Thymus (tissue), 11 donors: ENCODE data around the gene KCNQ4. TPM values are rescaled to one million over a fixed set of nuclear protein-coding genes. Genes with fewer than 3 reads are reported as not detected.

Experiments
- DNase-seq, 9 donors: peaks; one replicate each; pipeline ENCODE4 v3.0.0-alpha.2; 2013; ENCODE audit warnings: low spot score in 9 of 9, low read depth in 6 of 9, missing footprints in 1 of 9
- H3K27ac ChIP-seq, 2 donors: one replicate each; pipeline ENCODE4 v1.5.1; 2013; ENCODE audit warnings: control low read depth in 1 of 2, low read depth in 1 of 2, low read length in 1 of 2, mild to moderate bottlenecking in 1 of 2, moderate library complexity in 1 of 2
- H3K27me3 ChIP-seq, 2 donors: one replicate each; pipeline ENCODE4 v1.5.1; 2013; ENCODE audit warnings: low read length in 1 of 2; ENCODE audit not compliant: control insufficient read depth in 2 of 2, insufficient read depth in 1 of 2
- H3K36me3 ChIP-seq, 2 donors: one replicate each; pipeline ENCODE4 v1.5.1; 2013; ENCODE audit warnings: low read length in 1 of 2, mild to moderate bottlenecking in 1 of 2, moderate library complexity in 1 of 2; ENCODE audit not compliant: control insufficient read depth in 2 of 2, insufficient read depth in 2 of 2
- H3K4me1 ChIP-seq, 2 donors: one replicate each; pipeline ENCODE4 v1.5.1; 2013; ENCODE audit warnings: low read length in 2 of 2; ENCODE audit not compliant: control insufficient read depth in 2 of 2, insufficient read depth in 2 of 2
- H3K4me3 ChIP-seq, 2 donors: one replicate each; pipeline ENCODE4 v1.5.1; 2013; ENCODE audit warnings: low read length in 2 of 2, control low read depth in 1 of 2, mild to moderate bottlenecking in 1 of 2
- H3K9me3 ChIP-seq, 2 donors: one replicate each; pipeline ENCODE4 v1.5.1; 2013; ENCODE audit warnings: low read length in 1 of 2, mild to moderate bottlenecking in 1 of 2; ENCODE audit not compliant: control insufficient read depth in 2 of 2, insufficient read depth in 1 of 2
- WGBS: extraction: QIAGEN DNeasy Blood & Tissue Kit; methylation state at CpG from one replicate; pipeline ENCODE4 v1.1.7; 2013; 5-methylcytosine and 5-hydroxymethylcytosine counted together
- polyA plus RNA-seq: library from polyadenylated mRNA; stranded (reverse); fragments of 200-250 nt; gene quantifications from one replicate; pipeline ENCODE4 v1.2.3, GENCODE V29; 2013
- total RNA-seq: library from RNA; stranded (reverse); fragments of 120-200 nt; gene quantifications from one replicate; pipeline ENCODE4 v1.2.4, GENCODE V29; 2013
- donor health status: healthy.

The KCNQ4 gene
- total and polyA plus RNA-seq, 2 donors: 0.47 to 1.1 TPM

- Histone ChIP-seq H3K36me3 (no peaks in the 10 kb centered on the region), H3K27me3 (peaks cover 18 to 77% of the 10 kb centered on the region in 2 donors), H3K4me1 (no peaks in the 10 kb centered on the region), H3K4me3 (no peak overlapping the region), H3K27ac (no peak overlapping the region), H3K9me3 (no peaks in the 10 kb centered on the region)
- DNase-seq: no peak
- WGBS: 18% methylated on average over 73 of the region's 73 CpGs
Observed at GRCh38 chr1:40884055-40884795, 100.6 kb downstream of the KCNQ4 start.

- Histone ChIP-seq H3K27me3 (peaks cover 18 to 72% of the 10 kb centered on the region in 2 donors), H3K36me3 (no peaks in the 10 kb centered on the region), H3K9me3 (no peaks in the 10 kb centered on the region), H3K4me3 (no peak overlapping the region), H3K27ac (no peak overlapping the region), H3K4me1 (no peaks in the 10 kb centered on the region)
- WGBS: 78% methylated on average over 7 of the region's 7 CpGs
- no peak for DNase-seq
Observed at GRCh38 chr1:40886318-40887011, 102.9 kb downstream of the KCNQ4 start.

GRCh38 chr1:40887012-40887378 is 103.4 kb downstream of the KCNQ4 start:
- Histone ChIP-seq H3K9me3 (no peaks in the 10 kb centered on the region), H3K36me3 (no peaks in the 10 kb centered on the region), H3K4me3 (no peak overlapping the region), H3K4me1 (no peaks in the 10 kb centered on the region), H3K27me3 (peaks cover 18 to 67% of the 10 kb centered on the region in 2 donors), H3K27ac (no peak overlapping the region)
- DNase-seq: no peak
- 87% methylated on average over 1 of the region's 1 CpG for WGBS

GRCh38 chr1:40887652-40888051 is 104.1 kb downstream of the KCNQ4 start:
- Histone ChIP-seq H3K4me1 (no peaks in the 10 kb centered on the region), H3K27me3 (peaks cover 18 to 63% of the 10 kb centered on the region in 2 donors), H3K27ac (no peak overlapping the region), H3K9me3 (no peaks in the 10 kb centered on the region), H3K4me3 (no peak overlapping the region), H3K36me3 (no peaks in the 10 kb centered on the region)
- DNase-seq: no peak
- WGBS: 98% methylated on average over 6 of the region's 6 CpGs

Other genes with a start within 250 kb of the KCNQ4 start
- gene RIMS3, start 118.1 kb upstream of the KCNQ4 start, total RNA-seq: 3.8 TPM
- gene RIMS3, start 118.1 kb upstream of the KCNQ4 start, polyA plus RNA-seq: 2.1 TPM
- 34.0 TPM for gene NFYC, start 92.1 kb upstream of the KCNQ4 start, total RNA-seq
- gene NFYC, start 92.1 kb upstream of the KCNQ4 start, polyA plus RNA-seq: 39.1 TPM
- gene CITED4, start 78.6 kb downstream of the KCNQ4 start, total RNA-seq: 1.3 TPM
- gene CITED4, start 78.6 kb downstream of the KCNQ4 start, polyA plus RNA-seq: 6.8 TPM
- gene CTPS1, start 195.9 kb downstream of the KCNQ4 start, total RNA-seq: 23.2 TPM
- 13.4 TPM for gene CTPS1, start 195.9 kb downstream of the KCNQ4 start, polyA plus RNA-seq
- 0.19 TPM for gene SLFNL1, start 237.9 kb downstream of the KCNQ4 start, total RNA-seq
- gene SLFNL1, start 237.9 kb downstream of the KCNQ4 start, polyA plus RNA-seq: 0.82 TPM